HG02588 (cell line): Measurements from ENCODE around the gene BAHCC1.
"Not testable (repeated sequence)": the region's sequence is repeated elsewhere in the genome, so short reads cannot be mapped to it uniquely, and the experiment has no call there.

Source experiments
- ATAC-seq: cut with Tn5 transposase; IDR thresholded peaks from one replicate; pipeline ENCODE4 v1.9.1; 2021; ENCODE audit warnings: mild to moderate bottlenecking, moderate library complexity; ENCODE audit not compliant: unreplicated experiment

Gene BAHCC1

GRCh38 chr17:81424151-81425017, 29.1 kb downstream of the BAHCC1 start:
- ATAC-seq: no peak

- ATAC-seq: not testable (repeated sequence)
Observed at GRCh38 chr17:81425041-81425440, 29.8 kb downstream of the BAHCC1 start.

DNA sequence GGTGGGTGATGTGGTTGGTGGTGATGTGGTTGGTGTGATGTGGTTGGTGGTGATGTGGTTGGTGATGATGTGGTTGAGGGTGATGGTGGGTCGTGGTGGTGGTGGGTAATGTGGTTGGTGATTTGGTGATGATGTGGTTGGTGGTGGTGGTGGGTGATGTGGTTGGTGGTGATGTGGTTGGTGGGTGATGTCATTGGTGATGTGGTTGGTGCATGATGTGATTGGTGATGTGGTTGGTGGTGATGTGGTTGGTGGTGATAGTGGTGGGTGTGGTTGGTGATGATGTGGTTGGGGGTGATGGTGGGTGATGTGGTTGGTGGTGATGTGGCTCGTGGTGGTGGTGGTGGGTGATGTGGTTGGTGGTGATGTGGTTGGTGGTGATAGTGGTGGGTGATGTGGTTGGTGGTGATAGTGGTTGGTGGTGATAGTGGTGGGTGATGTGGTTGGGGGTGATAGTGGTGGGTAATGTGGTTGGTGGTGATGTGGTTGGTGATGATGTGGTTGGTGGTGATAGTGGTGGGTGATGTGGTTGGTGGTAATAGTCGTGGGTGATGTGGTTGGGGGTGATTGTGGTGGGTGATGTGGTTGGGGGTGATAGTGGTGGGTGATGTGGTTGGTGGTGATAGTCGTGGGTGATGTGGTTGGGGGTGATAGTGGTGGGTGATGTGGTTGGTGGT, 30.6 kb downstream of the BAHCC1 start:
- not testable (repeated sequence) for ATAC-seq

- ATAC-seq: no peak
Observed at GRCh38 chr17:81426393-81427172, 31.3 kb downstream of the BAHCC1 start.

DNA sequence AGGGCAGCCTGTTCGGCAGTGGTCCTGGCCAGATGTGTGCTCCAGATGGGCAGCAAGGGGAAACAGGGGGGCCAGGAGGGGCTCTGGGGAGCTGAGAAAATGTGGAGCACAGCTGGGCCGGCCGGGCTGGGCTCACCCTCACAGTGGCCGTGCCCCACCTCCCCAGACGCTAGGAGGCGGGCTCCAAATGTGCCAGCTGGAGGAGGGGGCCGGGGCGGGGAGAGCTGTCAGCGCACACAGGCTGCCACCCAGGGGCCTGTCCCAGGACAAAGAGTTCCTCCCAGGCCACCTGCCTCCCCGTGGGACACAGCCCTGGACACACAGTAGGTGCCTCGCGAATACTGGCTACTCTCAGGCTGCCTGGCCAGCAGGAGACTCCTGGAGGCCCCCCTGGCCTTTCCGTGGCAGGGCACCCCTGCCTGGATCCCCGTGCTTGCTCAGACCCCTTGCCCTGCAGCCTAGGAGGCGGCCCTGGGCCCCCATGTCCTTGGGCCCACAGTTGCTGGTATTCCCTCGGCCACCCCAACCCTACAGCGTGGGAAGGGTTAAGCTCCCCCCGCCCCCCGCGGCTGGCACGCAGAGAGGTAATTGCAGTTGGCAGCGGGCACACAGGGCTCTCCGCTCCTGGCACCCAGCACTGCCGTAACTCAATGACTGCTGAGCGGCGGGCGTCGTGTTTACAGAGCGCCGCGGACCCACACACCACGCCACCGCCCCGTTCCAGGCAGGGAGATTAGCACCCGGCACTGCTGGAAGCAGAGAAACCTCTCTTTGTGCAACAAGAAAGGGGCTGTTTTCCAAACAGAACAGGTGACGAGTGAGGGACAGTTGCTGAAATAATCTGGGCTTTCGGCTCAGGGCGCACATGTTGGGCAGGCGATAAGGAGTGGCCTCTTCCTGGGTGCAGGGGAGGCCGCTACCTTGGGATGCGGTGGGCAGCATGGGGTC, 32.2 kb downstream of the BAHCC1 start:
- no peak for ATAC-seq

DNA sequence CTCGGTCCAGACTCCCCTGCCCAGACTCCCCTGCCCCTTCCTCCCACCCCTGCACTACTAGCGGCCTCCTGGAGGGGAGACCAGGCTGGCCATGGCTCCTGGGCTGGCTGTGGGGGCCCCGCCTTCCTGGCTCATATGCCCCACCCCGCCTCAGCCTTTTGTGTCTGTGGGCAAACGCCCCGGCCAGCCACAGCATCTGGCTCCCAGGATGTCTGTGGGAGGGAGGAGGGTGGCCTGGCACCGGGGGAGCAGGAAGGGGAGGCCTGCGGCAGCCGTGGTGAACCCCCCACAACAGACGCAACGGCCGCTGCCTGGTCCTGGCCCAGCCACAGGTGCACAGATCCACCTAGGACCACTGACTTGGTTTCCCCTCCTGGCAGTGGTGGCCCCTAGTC, 32.9 kb downstream of the BAHCC1 start:
- ATAC-seq: no peak

DNA sequence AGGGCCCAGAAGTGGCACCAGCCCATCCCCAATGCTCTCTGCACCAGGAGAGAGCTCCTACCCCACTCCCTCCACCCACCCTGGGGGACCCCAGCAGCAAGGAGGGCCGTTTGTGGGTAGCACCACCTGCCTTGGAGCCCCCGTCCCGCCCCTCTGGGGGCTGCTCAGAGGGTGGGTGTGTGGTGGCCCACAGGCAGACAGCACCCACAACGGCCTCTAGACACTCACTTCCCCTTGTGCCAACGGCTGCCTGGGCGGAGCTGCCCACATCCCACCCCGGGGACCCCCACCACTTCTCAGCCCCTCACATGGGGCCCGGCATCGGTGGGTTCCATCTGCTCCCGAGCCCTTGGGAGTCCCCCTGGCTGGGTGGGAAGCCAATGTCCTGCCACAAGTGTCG, 33.3 kb downstream of the BAHCC1 start:
- no peak for ATAC-seq

GRCh38 chr17:81428948-81429774, 33.9 kb downstream of the BAHCC1 start:
- no peak for ATAC-seq

DNA sequence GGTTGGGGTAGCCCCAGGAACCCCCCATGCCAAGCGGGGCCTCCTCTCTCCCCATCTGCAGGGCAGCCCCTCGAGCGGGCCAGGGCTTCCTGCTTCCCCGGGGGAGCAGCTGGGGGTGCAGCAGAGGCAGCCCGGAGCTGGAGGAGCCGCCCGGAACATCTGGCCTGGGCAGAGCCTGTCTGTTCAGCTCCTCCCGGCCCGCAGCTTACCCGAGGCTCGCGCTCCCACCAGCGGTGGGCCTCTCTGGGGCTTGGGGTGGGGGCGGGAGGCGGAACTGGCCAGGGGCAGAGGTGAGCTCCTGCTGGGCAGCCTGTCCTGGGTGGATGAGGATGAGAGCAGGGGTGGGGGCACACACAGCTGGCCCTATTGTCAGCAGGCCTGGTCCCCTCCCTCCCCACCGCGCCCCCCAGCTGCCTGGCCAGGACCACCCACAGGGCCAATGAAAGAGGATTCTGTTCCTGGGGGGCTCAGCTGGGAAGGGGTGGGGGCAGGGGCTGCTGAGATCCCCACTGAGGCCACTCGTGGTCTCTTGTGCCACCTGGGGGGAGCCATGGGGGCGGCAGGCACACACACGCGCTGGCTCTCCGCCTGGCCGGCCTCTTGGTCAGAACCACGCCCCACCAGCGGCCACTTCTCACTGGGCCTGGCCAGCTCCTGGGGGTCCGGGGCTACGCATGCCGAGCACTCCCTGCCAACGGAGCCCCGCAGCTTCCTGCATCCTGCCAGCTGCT, 34.7 kb downstream of the BAHCC1 start:
- ATAC-seq: no peak

DNA sequence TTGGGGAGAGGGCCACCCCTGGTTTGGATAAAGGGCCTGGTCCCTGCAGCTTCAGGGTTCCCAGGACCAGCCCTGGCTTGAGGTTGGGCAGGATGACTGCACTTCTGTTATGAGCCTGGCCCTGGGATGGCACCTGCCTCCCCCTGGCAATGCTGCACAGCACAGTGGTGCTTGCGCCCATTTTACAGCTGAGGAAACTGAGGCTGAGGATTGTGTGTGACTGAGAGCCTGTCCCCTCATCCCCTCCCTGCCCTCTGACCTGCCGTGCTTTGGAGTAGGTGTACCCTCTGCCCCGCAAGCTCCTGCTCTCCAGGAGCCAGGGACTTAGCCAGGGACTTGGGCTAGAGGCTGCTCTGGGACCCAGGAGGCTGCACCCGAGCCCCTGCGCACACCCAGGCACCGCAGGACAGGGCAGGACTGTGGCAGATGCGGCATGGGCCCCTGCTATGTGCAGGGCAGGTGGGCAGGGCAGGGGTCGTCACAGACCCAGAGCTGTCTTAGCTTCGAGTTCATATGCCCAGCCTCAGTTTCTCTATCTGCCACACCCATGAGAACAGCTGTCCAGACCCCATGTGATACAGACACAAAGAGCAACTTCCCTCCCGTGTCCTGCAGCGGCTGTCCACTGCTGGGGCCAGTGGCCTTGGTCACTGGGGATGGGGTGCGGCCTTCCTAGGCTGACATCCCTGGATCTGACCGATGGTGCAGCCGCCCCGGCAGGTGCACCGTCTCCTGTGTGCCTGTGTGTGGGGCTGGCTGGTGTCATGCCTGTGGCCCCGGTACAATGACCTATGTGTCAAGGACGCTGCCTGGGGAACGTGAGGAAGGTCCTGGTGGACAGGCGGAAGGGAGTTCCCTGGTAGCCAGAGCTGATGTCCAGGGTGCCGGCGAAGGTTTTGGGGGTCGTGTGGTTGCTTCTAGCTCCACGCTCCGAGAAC, 36.6 kb downstream of the BAHCC1 start:
- ATAC-seq: no peak

DNA sequence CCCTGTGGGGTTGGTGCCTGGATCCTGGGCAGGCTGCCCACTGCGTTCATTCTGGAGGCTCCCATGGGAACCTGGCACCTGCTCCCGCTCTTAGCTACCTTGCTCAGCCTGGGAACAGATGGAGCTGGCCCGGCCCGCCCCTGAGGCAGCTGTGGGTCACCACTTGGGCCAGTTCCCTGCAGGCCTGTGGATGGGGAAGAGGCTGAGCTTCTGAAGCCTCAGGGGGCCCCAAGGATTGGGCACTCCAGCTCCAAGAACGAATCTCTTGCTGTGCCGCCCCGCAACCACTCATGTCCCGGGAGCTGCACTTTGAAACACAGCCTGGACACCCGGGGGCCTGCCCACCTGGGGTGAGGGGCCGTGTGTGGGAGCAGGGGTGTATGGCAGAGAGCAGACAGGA, 37.7 kb downstream of the BAHCC1 start:
- no peak for ATAC-seq

- ATAC-seq: no peak
Observed at GRCh38 chr17:81433656-81434055, 38.4 kb downstream of the BAHCC1 start.

GRCh38 chr17:81434072-81434471, 38.8 kb downstream of the BAHCC1 start:
- ATAC-seq: no peak

GRCh38 chr17:81434681-81435417, 39.6 kb downstream of the BAHCC1 start:
- no peak for ATAC-seq

DNA sequence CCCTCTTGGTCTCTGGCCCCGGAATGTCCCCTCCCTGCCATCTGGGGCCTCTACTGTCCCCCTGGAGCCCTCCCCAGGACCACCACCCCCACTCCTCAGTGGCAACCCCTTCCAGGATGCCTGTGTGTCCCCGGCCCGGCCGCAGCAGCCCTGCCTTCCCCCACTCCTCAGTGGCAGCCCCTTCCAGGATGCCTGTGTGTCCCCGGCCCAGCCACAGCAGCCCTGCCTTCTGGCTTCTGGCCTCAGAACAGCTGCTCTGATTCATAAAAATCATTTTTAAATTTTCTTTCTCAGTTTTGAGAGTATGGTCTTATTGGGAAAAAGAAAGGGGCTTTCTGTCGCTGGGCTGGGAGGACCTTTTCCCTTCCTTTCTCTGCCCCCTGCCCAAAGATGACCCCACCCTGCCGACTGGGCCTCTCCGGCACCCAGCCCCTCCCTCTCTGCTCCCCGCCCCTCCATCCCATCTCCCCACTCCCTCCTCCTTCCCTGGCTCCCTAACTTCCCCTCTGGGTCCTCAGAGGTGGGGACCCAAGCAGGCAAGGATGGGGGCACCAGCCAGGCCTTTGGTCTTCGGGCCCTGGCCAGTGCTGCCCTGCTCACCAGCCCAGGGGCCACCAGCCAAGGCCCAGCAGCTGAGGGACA, 40.5 kb downstream of the BAHCC1 start:
- ATAC-seq: no peak

GRCh38 chr17:81436294-81436849, 41.1 kb downstream of the BAHCC1 start:
- ATAC-seq: no peak
